Neural cell (in vitro differentiated cells): Measurements from ENCODE around the gene MAML3.

Source experiments
- EP300 ChIP-seq: fragments of 450-650 bp; conservative IDR thresholded peaks from 2 replicates; pipeline ENCODE4 v1.6.1; 2014; ENCODE audit warnings: antibody characterized with exemption, mild to moderate bottlenecking, moderate library complexity; ENCODE audit not compliant: poor library complexity, severe bottlenecking
- EZH2 ChIP-seq: fragments of 200-600, 300-800 bp; shearing (Covaris generic), sonication (generic); IDR thresholded peaks from 2 replicates; pipeline ENCODE4 v1.6.1; 2014; ENCODE audit warnings: antibody characterized with exemption, low read length, borderline replicate concordance, mild to moderate bottlenecking; ENCODE audit not compliant: insufficient read depth, poor library complexity, severe bottlenecking
- POLR2AphosphoS5 ChIP-seq: IDR thresholded peaks from 2 replicates; pipeline ENCODE4 v1.6.1; 2012
- RAD21 ChIP-seq: fragments of 450-650 bp; conservative IDR thresholded peaks from 2 replicates; pipeline ENCODE4 v1.6.1; 2014; ENCODE audit warnings: antibody characterized with exemption, mild to moderate bottlenecking, moderate library complexity
- SMC3 ChIP-seq: fragments of 450-650 bp; conservative IDR thresholded peaks from 2 replicates; pipeline ENCODE4 v1.6.1; 2014; ENCODE audit warnings: antibody characterized with exemption, mild to moderate bottlenecking, moderate library complexity; ENCODE audit not compliant: poor library complexity
- TAF1 ChIP-seq: IDR thresholded peaks from 2 replicates; pipeline ENCODE4 v1.6.1; 2012; ENCODE audit warnings: low read depth
- TF ChIP-seq, protein P1 (sequence below): fragments of 450-650 bp; IDR thresholded peaks from 2 replicates; pipeline ENCODE4 v1.5.1; 2014; ENCODE audit warnings: antibody characterized with exemption, mild to moderate bottlenecking, moderate library complexity; ENCODE audit not compliant: poor library complexity, severe bottlenecking
- TF ChIP-seq, protein P2 (sequence below): IDR thresholded peaks from 2 replicates; pipeline ENCODE4 v1.6.1; 2012; ENCODE audit warnings: borderline replicate concordance

DNA sequence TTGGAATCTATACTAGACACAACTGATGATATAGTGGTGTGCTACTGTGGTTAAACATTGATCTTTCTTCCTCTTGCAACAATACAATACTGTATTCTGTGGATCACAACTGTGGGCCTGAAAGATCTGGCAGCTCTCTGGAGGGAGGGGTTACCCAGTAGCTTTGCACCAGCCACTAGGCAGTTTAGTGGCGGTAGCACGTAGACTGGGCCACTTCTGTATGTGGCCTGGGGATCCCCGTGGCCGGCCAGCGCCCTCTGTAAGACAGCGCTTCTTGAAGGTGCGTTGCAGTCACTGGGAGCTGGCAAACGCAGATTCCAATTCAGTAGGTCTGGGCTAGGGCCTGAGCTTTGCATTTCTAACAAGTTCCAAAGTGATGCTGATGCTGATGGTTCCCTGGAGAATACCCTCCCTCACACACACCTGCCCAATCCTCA is 319.7 kb downstream of the MAML3 start:
- TF ChIP-seq EP300 (no peak), EZH2 (no peak), TAF1 (no peak), POLR2AphosphoS5 (no peak), SMC3 (no peak), RAD21 (no peak)
- TF ChIP-seq, protein P1, sequence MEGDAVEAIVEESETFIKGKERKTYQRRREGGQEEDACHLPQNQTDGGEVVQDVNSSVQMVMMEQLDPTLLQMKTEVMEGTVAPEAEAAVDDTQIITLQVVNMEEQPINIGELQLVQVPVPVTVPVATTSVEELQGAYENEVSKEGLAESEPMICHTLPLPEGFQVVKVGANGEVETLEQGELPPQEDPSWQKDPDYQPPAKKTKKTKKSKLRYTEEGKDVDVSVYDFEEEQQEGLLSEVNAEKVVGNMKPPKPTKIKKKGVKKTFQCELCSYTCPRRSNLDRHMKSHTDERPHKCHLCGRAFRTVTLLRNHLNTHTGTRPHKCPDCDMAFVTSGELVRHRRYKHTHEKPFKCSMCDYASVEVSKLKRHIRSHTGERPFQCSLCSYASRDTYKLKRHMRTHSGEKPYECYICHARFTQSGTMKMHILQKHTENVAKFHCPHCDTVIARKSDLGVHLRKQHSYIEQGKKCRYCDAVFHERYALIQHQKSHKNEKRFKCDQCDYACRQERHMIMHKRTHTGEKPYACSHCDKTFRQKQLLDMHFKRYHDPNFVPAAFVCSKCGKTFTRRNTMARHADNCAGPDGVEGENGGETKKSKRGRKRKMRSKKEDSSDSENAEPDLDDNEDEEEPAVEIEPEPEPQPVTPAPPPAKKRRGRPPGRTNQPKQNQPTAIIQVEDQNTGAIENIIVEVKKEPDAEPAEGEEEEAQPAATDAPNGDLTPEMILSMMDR, result no peak
- TF ChIP-seq, protein P2, sequence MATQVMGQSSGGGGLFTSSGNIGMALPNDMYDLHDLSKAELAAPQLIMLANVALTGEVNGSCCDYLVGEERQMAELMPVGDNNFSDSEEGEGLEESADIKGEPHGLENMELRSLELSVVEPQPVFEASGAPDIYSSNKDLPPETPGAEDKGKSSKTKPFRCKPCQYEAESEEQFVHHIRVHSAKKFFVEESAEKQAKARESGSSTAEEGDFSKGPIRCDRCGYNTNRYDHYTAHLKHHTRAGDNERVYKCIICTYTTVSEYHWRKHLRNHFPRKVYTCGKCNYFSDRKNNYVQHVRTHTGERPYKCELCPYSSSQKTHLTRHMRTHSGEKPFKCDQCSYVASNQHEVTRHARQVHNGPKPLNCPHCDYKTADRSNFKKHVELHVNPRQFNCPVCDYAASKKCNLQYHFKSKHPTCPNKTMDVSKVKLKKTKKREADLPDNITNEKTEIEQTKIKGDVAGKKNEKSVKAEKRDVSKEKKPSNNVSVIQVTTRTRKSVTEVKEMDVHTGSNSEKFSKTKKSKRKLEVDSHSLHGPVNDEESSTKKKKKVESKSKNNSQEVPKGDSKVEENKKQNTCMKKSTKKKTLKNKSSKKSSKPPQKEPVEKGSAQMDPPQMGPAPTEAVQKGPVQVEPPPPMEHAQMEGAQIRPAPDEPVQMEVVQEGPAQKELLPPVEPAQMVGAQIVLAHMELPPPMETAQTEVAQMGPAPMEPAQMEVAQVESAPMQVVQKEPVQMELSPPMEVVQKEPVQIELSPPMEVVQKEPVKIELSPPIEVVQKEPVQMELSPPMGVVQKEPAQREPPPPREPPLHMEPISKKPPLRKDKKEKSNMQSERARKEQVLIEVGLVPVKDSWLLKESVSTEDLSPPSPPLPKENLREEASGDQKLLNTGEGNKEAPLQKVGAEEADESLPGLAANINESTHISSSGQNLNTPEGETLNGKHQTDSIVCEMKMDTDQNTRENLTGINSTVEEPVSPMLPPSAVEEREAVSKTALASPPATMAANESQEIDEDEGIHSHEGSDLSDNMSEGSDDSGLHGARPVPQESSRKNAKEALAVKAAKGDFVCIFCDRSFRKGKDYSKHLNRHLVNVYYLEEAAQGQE, result no peak
